EH (cell line): ENCODE measurements around the gene SEMA4B.
"Not testable (repeated sequence)": the region's sequence is repeated elsewhere in the genome, so short reads cannot be mapped to it uniquely, and the experiment has no call there.

Experiments
- DNase-seq: peaks from one replicate; pipeline ENCODE4 v3.0.0-alpha.2; 2015; ENCODE audit warnings: low read depth

Gene SEMA4B

GRCh38 chr15:90178468-90179435, 22.4 kb upstream of the SEMA4B start:
- DNase-seq: no peak

DNA sequence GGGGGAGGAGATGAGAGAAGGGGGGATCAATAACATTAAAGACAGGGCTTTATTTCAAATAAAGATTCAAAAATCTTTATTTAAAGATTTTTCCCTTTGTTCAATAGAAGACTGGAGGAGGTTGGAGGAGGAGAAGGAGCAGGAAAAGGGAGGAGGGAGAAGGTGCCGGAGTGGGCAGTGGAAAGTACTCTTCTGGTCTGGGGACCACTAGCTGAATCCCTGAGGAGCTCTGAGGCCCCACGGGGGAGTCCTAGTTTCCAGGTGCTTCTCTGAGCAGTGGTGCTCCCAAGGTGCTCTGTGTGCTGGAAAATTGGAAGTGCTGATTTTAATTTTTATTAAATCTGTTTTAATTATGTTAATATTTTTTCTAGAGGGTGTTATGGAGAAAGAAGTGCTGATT, 19.4 kb upstream of the SEMA4B start:
- no peak for DNase-seq

GRCh38 chr15:90184119-90184785, 16.9 kb upstream of the SEMA4B start:
- peak; percentile 73 for DNase-seq

DNA sequence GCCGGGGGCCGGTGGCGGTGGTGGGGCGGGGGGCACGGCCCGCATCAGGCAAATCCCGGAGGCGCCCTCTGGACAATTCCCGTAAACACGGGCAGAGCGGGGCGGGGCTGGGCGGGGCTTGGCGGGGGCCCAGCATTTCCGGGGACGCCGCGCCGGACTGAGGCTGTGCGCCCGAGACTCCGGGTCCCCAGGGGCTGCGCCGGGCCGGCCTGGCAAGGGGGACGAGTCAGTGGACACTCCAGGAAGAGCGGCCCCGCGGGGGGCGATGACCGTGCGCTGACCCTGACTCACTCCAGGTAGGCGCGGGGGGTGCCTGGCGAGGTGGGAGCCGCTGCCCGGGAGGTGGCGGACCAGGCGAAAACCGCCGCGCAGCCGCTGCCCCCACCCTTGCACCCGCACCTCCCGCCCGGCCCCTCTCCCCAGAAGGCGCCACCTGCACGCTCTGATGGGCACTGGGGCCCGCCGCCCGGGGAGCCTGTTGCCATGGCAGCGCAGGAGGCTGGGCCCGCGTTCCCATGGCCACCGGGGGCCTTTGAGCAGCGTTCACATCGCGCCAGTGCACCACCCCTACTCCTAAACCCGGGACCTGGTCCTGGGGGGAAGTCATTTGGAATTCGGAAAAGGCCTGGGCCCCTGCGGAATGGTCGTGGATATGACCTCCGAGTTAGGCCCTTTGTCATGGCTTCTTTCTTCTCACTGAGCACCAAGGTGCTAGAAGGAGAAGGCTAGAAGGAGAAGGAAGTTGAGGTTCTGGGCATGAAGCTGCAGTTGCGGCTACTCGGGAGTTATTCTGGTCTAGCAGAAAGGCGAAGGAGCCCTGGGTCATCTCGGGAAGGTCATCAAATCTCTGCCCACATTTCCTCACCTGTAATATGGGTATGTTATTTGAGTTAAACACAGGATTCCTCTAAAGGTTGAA, 16.1 kb upstream of the SEMA4B start:
- DNase-seq: peak; percentile 57

DNA sequence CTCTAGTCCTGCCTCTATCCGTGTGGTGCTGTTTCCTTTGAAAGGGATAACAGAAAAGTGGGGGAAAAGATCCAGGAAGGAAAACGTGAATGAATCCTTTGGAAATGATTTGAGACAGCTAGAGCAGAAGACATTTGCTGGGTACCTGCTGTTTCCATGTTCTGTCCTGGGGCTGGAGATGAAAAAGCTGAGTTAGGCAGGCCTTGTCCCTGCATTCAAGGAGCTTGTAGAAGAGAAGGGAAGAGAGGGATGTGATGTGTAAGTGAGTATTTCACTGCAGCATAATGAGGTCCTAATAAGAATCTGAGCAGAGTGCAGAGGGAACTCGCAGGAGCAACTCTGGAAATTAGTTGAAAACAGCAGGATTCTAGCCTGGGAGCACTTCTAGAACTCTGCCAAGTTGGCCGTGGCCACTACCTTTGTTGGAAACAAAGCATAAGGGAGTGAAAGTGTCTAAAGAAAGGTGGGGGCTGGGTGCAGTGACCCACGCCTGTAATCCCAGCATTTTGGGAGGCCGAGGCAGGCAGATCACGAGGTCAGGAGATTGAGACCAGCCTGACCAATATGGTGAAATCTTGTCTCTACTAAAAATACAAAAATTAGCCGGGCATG, 13.8 kb upstream of the SEMA4B start:
- no peak for DNase-seq

GRCh38 chr15:90188065-90188464, 13.1 kb upstream of the SEMA4B start:
- DNase-seq: not testable (repeated sequence)

DNA sequence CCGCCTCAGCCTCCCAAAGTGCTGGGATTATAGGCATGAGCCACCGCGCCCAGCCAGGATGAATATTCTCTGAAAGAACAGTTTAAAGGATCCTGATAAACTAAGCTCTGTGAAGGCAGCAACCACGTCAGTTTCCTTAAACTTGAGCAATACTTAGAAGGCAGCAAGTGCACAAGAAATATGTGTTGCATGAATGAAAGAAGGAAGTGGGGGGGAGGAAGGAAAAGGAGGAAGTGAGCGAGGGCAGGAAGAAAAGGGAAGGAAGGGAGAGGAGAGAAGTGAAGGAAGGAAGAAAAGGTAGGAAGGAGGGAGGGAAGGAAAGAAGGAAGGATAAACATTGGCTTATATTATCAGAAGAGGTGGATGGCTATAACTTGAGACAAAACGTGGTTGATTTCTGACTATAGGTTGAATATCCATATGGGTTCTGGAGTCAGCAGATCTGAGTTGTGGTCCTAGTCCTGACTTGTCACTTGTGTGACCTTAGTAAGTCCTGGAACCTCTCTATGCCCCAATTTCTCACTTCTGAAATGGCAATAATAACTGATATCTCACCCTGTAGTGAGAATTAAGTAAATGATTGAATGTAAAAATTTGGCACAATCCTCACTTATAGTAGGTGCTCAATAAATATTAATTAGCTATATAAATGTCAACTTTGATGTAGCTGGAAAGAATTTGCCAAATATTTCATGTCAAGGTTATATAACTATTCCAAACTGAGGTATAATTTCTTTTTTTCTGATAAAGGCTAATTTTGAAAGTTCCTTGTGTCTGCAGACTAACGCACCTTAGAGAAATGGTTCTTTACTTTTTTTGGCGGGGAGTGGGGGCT, 12.0 kb upstream of the SEMA4B start:
- no peak for DNase-seq

DNA sequence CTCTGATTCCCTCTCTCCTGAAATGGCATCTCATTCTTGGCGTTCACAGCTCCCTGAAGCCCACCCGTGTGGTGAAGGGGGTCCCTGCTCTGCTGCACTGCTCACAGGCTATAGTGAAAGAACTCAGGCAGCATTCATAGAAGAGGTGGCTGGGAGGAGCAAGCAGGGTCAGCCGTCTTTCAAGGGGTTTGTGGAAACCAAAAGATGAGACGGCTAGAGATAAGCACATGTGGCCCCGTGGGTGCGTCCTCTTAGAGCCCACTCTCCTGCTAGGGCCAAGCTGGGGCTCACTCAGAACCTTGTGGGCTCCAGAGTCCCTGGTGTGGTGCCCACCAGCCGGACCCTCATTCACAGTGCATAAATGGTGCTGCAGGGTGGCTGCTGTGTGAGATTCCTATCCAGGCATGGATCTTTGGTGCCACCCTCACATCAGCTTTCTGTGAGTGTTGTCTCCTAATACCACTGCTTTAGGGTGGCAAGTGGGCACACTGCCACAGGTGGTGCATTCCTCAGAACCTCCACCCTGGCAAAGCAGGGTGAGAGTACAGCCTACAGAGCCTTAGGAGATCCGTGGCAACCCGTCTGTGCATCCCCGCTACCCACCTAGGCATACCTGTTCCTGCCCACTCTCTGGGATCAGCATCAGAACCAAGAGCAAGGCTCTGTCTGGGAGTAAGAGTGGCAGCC, 11.2 kb upstream of the SEMA4B start:
- no peak for DNase-seq

GRCh38 chr15:90190606-90191343, 10.4 kb upstream of the SEMA4B start:
- no peak for DNase-seq

DNA sequence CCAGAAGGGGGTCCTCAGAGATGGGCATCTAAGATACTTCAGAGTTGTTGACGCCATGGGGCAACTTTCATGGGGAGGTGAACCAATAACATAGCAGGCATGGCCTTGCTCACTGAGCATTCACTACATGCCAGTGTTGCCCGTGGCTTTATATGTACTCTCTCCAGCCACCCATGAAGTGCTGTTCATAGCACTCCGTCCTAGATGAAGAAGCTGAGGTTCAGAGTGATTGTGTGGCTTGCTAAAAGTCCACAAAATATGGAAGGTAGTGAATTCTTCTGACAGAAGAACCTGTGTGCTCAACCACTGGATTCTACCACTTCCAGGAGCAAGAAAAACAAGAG, 9.8 kb upstream of the SEMA4B start:
- DNase-seq: no peak

GRCh38 chr15:90191794-90192509, 9.2 kb upstream of the SEMA4B start:
- peak; percentile 41 for DNase-seq

DNA sequence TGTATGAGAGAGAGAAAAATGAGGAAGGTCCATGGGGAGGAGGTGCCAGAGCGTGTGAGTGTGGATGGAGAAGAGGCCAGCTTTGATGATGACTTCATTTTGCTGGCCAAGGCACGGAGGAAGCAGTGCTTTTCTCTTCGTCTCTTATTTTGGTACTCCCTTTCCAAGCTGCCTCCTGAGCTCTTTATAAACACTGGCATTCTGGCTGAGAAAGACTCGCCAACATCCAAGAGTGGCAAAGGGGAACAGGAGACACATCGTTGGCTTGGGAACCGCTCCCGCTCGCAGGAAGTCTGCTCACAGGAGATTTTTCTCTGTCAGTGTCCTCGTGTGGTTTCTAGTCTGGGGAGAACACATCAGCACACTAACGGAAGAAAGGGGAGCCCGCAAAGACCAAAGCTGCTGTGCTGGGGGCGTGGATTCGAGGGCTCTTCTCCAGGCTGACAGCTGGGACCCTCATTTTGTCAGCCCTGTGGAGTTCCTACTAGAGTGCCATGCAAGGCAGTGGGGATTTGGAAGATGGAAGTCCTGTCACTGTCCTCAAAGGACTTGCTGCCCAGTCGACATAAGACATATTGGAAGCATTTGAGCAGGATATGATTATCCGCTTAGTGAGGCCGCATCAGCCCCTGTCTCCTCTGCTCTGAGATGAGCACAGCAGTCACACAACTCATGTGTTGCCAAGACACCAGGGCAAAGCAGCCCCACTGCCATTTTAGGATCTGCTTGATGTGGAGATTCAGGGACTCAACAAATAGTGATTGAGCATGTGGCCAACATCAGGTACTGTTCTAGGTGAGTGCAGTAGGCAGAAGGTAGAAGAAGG, 8.0 kb upstream of the SEMA4B start:
- DNase-seq: no peak

DNA sequence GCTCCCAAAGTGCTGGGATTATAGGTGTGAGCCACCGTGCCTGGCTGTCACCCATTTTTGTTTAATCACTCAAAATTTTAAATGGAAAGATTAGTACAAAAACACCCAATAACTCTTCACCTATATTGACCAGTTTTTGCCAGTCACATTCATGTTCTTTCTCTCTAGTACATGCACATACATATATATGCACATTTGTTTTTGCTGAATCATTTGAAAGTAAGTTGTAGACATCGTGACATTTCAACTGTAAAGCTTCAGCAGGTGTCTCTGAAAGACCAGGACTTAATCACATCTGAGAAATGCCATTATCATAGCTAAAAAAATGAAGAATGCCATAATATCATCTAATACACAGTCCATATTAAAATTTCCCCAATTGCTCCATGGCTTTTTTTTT, 6.5 kb upstream of the SEMA4B start:
- no peak for DNase-seq

- no peak for DNase-seq
Measured at GRCh38 chr15:90200534-90201129, 498 bp upstream of the SEMA4B start.

- peak; percentile 13 for DNase-seq
Measured at GRCh38 chr15:90201944-90202375, 830 bp downstream of the SEMA4B start.

GRCh38 chr15:90202929-90203328, 1.8 kb downstream of the SEMA4B start:
- no peak for DNase-seq

DNA sequence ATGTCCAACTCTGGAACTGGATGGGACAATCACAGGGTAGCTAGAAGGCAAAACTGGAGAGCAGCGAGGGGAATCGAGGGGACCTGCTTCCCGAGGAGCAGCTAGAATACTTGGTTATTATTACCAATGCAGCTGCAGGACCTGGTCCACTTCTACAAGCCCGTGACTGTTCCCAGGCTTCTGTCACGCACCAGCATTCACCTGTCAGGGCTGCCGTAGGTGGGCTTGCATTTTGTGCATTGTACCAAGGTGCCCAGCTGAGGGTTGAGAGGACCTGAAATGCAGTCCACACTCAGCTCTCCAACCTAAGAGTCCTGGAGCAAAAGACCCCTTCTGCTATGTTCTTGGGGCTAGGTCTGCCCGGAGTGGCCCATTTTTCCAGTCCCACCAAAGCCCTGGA, 2.3 kb downstream of the SEMA4B start:
- DNase-seq: no peak

GRCh38 chr15:90203922-90204321, 2.8 kb downstream of the SEMA4B start:
- no peak for DNase-seq
